Mucosa of descending colon (tissue), 3 donors: ENCODE results near the gene TPX2. TPM values are rescaled to one million over a fixed set of nuclear protein-coding genes. Genes with fewer than 3 reads are reported as not detected.

Source experiments
- ATAC-seq: fragments of 200-7000 bp; cut with Tn5 transposase; one replicate; pipeline ENCODE4 v1.9.1; 2020; ENCODE audit warnings: mild to moderate bottlenecking, moderate library complexity
- DNase-seq, 3 donors: peaks; one replicate each; pipeline ENCODE4 v3.0.0-alpha.2; 2020
- H3K36me3 ChIP-seq: fragments of 200-600 bp; one replicate; pipeline ENCODE4 v1.8.0; 2021; ENCODE audit warnings: low read depth, mild to moderate bottlenecking
- H3K4me1 ChIP-seq: fragments of 200-600 bp; one replicate; pipeline ENCODE4 v1.8.0; 2021; ENCODE audit warnings: low read depth, mild to moderate bottlenecking
- H3K4me3 ChIP-seq: fragments of 200-600 bp; one replicate; pipeline ENCODE4 v1.8.0; 2021; ENCODE audit warnings: mild to moderate bottlenecking
- H3K9me3 ChIP-seq: fragments of 200-600 bp; one replicate; pipeline ENCODE4 v1.8.0; 2021; ENCODE audit warnings: mild to moderate bottlenecking
- intact Hi-C, 2 donors: fragments of 100-400 bp; cut with DNase I in 1 of 2; cut with micrococcal nuclease in 1 of 2; formaldehyde crosslinking; loops; one replicate each; pipeline versions ENCODE4 v1.11.0 to v1.11.1; 2022; cut with DNase I, micrococcal nuclease
- total RNA-seq, 3 donors: library from RNA; stranded (reverse); fragmentation: NEBNext Ultra II Directional in 2 of 3; extraction: Animal tissue kit (Norgen Biotek cat#: 25700) in 2 of 3; gene quantifications; one replicate each; pipeline versions ENCODE4 v1.2.1 to v1.2.4, GENCODE V29; 2021 to 2023
- TF ChIP-seq, protein P1 (sequence below): fragments of 200-600 bp; IDR thresholded peaks from one replicate; pipeline ENCODE4 v1.8.0; 2022; ENCODE audit warnings: antibody characterized with exemption, mild to moderate bottlenecking
- donor health status: DM: no; HTN: no; CAD: no; lungs with moderate emphysema.
- donor health status: DM: no; HTN: no; CAD: no.
- donor health status: DM: no; HTN: yes; CAD: no.

The TPX2 gene
- total RNA-seq, 3 donors from 2014 or later: 3.0 to 26.6 (median 8.8) TPM

DNA sequence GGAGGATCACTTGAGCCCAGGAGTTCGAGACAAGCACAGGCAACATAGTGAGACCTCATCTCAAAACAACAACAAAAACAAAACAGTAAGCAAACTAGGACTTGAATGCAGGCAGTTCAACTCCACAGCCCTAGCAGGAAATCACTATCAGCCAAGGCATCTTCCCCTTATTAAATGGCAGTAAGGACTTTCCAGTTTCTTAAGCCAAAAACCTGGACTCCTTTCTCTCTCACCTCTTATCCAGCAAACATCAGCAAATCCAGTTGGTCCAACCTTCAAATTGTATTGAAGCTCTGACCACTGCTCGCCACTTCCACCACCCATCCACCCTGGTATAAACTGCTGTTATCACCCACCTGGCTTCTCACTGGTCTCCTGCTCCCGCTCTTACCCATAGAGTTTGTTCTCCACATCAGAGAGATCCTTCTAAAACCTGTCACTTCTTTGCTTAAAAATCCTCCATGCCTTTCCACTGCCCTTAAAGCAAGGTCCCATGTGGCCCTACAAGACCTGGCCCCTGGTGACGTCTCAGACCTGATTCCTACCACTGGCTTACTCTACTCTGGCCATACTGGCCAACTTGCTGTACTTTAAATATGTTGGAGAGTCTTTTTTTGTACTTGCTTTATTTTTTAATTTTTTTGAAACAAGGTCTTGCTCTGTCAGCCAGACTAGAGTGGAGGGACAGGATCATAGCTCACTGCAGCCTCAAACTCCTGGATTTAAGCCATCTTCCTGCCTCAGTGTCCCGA lies 44.1 kb upstream of the TPX2 start:
- Histone ChIP-seq H3K36me3 (no peaks in the 10 kb centered on the region), H3K4me1 (peaks cover 38% of the 10 kb centered on the region), H3K9me3 (no peaks in the 10 kb centered on the region), H3K4me3 (no peak overlapping the region)
- no peak for DNase-seq
- intact Hi-C loops: no loop called here
- TF ChIP-seq, protein P1, sequence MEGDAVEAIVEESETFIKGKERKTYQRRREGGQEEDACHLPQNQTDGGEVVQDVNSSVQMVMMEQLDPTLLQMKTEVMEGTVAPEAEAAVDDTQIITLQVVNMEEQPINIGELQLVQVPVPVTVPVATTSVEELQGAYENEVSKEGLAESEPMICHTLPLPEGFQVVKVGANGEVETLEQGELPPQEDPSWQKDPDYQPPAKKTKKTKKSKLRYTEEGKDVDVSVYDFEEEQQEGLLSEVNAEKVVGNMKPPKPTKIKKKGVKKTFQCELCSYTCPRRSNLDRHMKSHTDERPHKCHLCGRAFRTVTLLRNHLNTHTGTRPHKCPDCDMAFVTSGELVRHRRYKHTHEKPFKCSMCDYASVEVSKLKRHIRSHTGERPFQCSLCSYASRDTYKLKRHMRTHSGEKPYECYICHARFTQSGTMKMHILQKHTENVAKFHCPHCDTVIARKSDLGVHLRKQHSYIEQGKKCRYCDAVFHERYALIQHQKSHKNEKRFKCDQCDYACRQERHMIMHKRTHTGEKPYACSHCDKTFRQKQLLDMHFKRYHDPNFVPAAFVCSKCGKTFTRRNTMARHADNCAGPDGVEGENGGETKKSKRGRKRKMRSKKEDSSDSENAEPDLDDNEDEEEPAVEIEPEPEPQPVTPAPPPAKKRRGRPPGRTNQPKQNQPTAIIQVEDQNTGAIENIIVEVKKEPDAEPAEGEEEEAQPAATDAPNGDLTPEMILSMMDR: no peak
- ATAC-seq: no peak

DNA sequence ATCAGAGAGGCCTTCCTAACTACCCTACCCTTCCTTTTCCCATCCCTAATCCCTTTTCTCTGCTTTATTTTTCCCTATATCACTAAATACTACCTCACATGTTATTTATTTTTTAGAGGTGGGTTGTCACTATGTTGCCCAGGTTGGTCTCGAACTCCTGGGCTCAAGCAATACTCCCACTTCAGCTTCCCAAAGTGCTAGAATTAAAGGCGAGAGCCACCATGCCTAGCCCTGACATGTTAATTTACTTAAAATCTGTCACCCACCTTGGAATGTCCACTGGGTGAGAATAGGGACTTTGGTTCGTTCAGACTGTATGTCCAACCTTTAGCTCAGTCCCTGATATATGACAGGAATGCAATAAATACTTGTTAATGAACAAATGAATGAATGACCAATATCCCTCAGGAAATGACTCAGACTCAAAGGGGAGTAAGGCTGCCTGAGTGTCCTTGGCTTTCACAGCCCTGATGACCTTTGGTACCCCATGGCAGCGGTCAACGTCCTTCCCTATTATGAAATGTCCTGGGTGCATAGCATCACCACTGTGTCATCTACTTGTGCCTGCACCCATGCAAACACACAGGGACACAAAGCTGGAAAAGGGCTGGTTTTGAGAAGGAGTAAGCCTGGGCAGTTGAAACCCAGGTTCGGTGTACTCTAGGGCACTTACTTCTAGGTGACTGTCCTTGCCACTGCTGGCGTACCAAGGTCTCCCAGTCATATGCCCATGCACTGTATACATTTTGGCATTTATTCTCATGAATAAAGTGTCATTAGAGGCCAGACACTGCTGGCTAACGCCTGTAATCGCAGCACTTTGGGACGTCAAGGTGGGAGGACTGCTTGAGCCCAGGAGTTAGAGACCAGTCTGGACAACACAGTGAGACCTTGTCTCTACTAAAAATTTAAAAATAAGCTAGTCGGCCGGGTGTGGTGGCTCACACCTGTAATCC lies 43.0 kb upstream of the TPX2 start:
- Histone ChIP-seq H3K36me3 (no peaks in the 10 kb centered on the region), H3K4me1 (peaks cover 38% of the 10 kb centered on the region), H3K9me3 (no peaks in the 10 kb centered on the region), H3K4me3 (no peak overlapping the region)
- peak; percentile 65 for ATAC-seq
- TF ChIP-seq, protein P1: no peak
- intact Hi-C loops: no loop called here
- DNase-seq: no peak

DNA sequence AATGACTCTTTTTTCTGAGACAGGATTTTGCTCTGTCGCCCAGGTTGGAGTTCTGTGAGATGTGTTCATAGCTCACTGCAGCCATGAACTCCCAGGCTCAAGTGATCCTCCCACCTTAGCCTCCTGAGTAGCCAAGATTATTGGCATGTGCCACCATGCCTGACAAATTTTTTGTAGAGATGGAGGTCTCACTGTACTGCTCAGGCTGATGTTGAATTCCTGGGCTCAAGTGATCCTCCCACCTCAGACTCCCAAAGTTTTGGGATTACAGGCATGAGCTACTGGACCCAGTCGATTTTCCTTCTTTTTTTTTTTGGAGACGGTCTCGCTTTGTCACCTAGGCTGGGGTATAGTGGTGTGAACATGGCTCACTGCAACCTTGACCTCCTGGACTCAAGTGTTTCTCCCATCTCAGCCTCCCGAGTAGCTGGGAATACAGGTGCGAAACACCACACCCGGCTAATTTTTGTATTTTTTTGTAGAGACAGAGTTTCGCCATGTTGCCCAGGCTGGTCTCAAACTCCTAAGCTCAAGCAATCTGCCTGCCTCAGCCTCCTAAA lies 40.8 kb upstream of the TPX2 start:
- TF ChIP-seq, protein P1: no peak
- H3K9me3 ChIP-seq: no peaks in the 10 kb centered on the region
- intact Hi-C loops: no loop called here
- H3K36me3 ChIP-seq: no peaks in the 10 kb centered on the region
- peaks cover 32% of the 10 kb centered on the region for H3K4me1 ChIP-seq
- H3K4me3 ChIP-seq: no peak overlapping the region
- no peak for ATAC-seq
- DNase-seq: no peak

DNA sequence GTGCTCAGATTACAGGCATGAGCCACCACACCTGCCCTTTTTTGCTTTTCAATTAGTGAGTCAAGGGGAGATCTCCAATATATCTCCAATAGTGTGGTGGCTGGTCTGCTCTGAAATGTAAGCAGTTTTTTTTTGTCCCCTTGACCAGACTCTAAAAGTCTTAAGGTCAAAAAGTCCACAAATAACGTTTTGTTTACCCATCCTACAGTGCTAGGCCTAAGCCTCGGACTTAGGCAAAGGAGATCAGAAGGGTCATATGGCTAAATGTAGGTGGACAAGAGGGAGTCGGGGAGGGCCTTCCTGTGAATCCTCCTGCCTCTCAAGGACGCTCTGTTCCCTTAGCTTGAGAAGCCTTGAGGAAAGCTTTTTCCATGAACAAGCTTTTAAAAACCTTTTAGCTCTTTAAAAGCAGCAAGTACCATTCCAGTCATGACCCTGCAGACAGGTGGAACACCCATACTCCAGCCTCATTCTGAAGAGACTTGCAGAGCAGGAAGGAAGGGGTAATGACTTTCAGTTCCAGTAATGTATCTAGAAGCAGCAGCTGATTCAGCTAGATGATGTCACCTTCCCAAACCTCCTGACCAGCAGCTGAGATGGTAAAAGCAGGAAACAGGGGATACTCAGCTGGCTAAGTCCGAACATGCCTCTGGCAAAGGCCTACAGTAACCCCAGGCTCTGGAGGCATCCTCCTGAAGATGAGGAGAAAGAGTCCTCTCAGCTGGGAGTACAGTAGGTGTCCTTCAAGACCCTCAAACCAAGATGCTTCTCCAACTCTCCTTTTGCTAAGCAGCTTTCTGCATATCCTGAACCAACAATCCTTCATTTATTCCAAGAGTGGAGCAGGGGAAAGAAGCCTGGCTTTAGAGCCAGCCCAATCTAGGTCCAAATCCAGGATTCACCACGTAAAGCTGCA lies 40.0 kb upstream of the TPX2 start:
- TF ChIP-seq, protein P1: no peak
- peak; percentile 86 for ATAC-seq
- peaks cover 32% of the 10 kb centered on the region for H3K4me1 ChIP-seq
- H3K4me3 ChIP-seq: no peak overlapping the region
- intact Hi-C loops: no loop called here
- no peaks in the 10 kb centered on the region for H3K9me3 ChIP-seq
- peak in 1 of 3 donors; percentile 71 for DNase-seq
- no peaks in the 10 kb centered on the region for H3K36me3 ChIP-seq
